ENCODE measurements around the gene PRKG1.

DNA sequence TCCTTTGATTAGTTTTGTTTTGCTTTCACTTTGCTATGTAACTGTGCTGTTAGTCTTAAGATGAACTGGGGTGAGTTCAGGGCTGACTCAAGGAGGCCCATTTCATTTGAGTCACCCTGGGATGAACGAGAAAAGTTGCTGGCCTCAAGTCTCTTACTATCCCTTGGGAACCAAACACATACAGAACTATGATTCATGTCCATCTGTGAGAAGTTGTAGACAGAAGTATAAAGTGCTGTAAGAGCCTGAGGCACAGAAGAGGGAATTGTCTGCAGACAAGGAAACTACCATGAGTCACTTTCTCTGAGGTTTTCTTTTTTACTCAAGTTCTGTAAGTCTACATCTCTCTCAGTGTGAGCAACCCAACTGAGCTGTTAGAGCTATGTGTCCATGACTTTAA is 805.0 kb downstream of the PRKG1 start:
- TF ChIP-seq, protein P1, sequence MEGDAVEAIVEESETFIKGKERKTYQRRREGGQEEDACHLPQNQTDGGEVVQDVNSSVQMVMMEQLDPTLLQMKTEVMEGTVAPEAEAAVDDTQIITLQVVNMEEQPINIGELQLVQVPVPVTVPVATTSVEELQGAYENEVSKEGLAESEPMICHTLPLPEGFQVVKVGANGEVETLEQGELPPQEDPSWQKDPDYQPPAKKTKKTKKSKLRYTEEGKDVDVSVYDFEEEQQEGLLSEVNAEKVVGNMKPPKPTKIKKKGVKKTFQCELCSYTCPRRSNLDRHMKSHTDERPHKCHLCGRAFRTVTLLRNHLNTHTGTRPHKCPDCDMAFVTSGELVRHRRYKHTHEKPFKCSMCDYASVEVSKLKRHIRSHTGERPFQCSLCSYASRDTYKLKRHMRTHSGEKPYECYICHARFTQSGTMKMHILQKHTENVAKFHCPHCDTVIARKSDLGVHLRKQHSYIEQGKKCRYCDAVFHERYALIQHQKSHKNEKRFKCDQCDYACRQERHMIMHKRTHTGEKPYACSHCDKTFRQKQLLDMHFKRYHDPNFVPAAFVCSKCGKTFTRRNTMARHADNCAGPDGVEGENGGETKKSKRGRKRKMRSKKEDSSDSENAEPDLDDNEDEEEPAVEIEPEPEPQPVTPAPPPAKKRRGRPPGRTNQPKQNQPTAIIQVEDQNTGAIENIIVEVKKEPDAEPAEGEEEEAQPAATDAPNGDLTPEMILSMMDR (IDR thresholded peaks at IDR 0.05), result no peak
- TF ChIP-seq POLR2A (IDR thresholded peaks at IDR 0.05), result no peak
